Activated CD4-positive, CD25-positive, alpha-beta regulatory T cell treated with anti-CD3 and anti-CD28 coated beads, Interleukin-2, amount 50 U/mL, for 24 hours (primary cell): ENCODE results near the gene IL20RB.
"Not testable (repeated sequence)": the region's sequence is repeated elsewhere in the genome, so short reads cannot be mapped to it uniquely, and the experiment has no call there.

ENCODE experiments used
- ATAC-seq, 2 donors: fragments of 150-1000 bp; cut with Tn5 transposase; one replicate each; pipeline ENCODE4 v1.10.0; 2021; ENCODE audit warnings: mild to moderate bottlenecking in 1 of 2, moderate library complexity in 1 of 2

IL20RB gene

DNA sequence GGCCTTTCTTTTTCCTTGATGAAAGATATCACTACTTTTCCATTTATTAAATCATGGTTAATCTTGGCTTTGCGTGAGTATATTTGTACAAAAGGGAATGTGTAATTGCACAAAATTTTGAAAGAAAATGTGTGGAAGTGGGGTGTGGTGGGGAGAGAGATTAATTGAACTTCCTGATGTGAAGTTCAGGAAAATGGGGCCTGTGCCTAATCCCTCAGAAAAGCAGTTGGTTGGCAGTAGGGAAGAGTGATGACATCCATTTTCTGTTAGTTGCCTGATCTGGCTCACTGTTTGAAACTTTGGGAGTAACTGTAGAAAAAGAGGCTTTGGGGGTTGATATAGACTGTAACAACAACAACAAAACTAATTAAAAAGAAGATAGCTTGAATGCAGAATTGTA is 10.8 kb upstream of the IL20RB start:
- ATAC-seq = no peak

DNA sequence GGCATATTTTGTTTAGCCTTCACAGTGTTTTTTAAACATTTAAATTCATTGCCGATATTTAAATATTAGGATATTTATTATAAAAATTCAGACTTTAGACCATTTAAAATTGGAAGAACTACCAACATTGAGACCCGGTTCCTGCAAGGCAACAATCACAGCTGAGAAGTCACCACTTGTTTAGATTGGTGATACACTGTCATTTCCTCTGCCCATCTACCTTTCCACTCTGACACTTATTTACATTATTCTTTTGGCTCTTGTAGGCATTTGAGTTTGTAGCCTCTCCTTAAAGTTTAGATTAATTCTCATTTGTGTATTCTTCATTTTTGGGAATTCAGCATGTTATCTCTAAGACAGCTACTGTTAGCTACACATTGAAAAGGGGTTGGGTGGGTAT is 10.3 kb upstream of the IL20RB start:
- ATAC-seq = no peak

DNA sequence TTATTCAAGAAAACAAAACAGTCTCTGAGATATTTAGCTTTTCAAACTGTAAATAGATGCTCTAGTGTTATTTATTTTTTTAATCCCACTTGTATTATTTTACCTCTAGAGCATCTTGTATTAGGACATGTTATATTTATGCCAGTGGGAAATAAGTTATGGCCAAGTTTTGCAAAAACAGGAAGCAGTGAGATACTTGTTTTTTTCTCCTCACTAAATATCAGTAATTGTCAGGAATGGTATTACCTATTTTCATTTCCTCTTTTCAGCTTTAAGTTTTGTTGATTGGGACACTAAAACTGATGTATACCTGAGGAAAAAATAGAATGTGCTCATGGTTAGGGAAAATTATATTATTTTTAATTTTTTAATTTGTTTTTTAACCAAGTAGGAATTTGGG is 8.6 kb upstream of the IL20RB start:
- no peak for ATAC-seq

GRCh38 chr3:136949708-136950107 is 8.1 kb upstream of the IL20RB start:
- ATAC-seq = no peak

DNA sequence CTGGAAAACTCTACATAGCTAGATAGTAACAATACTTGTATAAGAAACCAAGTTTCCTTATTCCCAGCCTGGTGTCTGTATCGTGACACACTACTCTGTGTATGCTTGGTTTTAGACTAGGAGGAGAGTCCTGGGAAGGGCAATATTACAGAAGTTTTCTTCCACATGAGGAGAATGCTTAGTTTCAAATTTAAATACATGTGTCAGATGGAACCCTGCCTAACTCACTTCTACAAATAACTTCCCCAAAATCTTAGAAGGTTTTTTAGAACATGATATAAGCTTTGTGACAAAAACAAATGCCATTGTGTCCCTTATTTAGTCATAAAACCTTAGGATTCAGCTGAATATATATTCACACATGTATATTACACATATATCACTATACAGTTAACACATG is 7.2 kb upstream of the IL20RB start:
- no peak for ATAC-seq

DNA sequence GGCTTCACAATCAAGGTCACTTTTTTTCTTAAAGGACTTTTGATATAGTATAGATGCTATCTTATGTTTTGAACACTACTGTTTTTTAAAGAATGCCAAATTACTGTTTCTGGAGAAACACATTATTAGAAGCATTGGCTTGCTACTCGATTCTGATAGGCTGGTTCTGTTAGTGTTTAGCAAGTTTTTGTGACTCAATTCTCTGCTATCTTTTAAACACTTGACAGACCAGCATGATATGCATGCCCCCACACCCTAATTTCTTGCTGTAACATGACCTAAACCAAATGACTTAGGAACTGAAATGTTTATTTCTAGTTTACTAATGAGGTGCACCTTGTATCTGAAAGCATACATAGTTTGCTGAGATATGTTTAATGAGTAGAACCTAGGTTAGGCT is 5.5 kb upstream of the IL20RB start:
- ATAC-seq = no peak

DNA sequence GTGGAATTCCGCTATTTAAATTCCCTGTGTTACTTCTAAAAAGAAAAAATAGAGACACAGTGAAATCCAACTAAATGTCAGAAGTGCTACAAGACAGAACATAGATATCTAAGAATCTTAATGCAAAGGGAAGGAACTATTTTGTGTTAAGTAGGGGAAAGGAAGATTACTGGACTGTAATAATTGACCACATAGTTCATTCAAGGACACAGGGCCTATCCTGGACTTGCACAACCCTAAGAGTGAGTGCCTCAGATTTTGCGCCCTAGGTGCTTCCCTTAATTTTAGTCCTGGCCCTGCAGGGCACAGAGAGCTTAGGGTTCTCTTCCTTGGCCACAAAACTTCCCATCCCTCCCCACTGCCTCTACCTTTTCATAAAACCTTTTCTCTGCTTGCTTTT is 3.5 kb upstream of the IL20RB start:
- no peak for ATAC-seq

DNA sequence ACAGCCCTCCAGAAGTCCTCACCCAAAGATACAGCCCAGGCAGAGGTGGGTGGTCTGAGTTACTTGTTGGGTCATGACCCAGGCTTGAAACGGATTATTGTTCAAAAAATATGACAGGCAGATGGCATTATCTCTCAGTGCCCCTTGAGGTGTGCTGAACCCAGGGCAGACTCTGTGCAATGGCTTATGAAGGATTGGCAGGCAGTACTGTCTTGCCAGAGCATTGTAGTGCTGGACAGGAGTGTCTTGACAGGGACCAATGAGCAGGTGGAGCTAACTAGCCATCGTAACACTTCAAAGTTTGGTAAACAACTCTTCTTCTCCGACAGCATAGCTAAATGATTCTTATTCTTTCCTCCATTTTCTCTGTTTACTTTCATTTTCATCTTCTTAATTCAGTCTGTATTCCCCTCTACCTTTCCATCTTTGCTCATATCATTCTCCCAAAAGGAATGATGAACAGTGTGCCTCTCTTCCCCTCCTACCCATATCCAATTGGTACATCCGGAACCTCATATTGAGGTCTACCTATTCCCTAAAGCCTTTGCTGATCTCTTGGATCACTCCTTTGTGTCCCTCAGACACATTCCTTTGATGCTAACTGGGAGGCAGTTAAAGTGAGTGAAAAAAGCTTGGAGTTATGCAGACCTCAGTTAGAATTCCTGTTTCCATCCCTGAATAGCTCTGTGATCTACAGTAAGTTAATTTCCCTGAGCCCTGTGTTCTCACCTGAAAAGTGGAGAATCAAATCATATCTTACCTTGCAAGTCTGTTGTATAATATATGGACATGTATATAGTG is 2.6 kb upstream of the IL20RB start:
- no peak for ATAC-seq

DNA sequence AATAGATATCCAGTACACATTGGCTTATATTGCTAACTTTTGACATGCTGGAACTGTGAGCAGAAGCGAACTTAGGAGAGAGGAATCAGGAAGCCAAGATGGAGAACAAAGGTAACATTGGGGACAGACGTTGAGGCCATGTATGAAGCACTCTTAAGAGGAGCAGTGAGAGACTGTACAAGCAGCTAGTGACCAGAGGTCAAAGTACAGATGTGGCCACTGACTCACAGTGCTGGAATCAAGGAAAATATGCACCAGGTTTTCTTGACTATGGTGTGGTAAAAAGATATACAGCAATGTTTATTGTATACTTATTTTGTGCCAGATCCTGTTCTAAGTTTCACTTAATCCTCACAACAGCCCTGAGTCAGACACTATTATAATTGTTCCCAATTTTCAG is 2.0 kb upstream of the IL20RB start:
- no peak for ATAC-seq

- ATAC-seq = no peak
Observed at GRCh38 chr3:136956971-136957370, 812 bp upstream of the IL20RB start.

GRCh38 chr3:136958939-136959338 is 1.2 kb downstream of the IL20RB start:
- no peak for ATAC-seq

DNA sequence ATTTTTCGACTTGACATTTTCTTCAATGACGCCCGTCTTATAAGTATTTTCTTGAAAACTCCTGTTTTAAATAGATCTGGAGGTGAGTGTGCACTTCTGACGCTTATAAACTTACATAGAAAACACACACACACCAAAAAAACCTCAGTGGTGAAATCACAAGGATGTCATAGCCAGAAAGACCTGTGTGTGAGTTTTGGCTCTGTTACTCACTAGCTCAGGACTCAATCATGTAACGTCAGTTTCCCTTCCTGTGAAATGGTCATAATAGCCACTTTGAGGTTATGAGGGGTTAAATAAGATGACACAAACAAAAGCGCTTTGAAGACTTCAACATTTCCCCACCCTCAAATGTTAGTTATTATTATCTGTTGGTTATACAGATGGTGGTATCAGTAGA is 1.8 kb downstream of the IL20RB start:
- no peak for ATAC-seq

GRCh38 chr3:136960838-136961836 is 3.4 kb downstream of the IL20RB start:
- ATAC-seq = no peak

DNA sequence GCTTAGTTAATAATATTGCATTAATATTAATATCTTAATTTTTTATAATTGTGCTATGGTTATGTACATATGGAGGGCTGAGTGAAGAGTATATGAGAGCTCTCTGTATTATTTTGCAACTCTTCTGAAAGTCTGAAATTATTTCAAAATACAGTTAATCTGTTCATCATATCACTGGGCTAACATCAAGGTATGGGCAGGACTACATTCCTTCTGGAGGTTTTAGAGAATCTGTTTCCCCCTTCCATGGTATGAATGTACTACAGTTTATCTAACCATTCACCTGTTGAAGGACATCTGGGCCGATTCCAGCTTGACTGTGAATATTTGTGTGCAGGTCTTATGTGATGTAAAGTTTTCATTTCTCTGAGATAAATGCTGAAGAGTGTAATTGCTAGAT is 5.1 kb downstream of the IL20RB start:
- no peak for ATAC-seq

DNA sequence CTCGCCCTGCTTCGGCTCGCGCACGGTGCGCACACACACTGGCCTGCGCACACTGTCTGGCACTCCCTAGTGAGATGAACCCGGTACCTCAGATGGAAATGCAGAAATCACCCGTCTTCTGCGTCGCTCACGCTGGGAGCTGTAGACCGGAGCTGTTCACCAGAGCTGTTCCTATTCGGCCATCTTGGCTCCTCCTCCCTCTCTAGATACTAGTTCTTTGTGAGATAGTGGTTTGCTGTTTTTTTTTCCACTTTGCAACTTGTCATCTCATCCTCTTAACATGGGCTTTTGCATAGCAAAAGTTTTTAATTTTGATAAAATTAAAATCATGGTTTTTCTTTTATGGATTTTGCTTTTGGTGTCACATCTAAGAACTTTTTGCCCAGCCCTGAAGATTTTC is 11.8 kb downstream of the IL20RB start:
- not testable (repeated sequence) for ATAC-seq

- ATAC-seq = no peak
Observed at GRCh38 chr3:136973352-136973751, 15.6 kb downstream of the IL20RB start.

GRCh38 chr3:136974670-136975069 is 16.9 kb downstream of the IL20RB start:
- no peak for ATAC-seq

- ATAC-seq = no peak
Observed at GRCh38 chr3:136979204-136979603, 21.4 kb downstream of the IL20RB start.

- ATAC-seq = no peak
Observed at GRCh38 chr3:136979684-136980083, 21.9 kb downstream of the IL20RB start.

DNA sequence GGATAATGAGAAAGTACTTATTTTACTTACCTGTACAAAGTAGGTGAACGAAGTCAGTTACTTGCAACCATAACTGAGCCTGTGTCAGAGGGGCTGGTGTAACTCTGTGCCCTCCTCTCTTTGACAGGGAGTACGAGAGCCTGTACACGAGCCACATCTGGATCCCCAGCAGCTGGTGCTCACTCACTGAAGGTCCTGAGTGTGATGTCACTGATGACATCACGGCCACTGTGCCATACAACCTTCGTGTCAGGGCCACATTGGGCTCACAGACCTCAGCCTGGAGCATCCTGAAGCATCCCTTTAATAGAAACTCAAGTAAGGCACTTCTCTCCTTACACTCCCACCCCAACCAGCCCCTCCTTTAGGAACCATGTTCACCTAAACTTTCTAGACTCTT is 24.2 kb downstream of the IL20RB start:
- no peak for ATAC-seq

DNA sequence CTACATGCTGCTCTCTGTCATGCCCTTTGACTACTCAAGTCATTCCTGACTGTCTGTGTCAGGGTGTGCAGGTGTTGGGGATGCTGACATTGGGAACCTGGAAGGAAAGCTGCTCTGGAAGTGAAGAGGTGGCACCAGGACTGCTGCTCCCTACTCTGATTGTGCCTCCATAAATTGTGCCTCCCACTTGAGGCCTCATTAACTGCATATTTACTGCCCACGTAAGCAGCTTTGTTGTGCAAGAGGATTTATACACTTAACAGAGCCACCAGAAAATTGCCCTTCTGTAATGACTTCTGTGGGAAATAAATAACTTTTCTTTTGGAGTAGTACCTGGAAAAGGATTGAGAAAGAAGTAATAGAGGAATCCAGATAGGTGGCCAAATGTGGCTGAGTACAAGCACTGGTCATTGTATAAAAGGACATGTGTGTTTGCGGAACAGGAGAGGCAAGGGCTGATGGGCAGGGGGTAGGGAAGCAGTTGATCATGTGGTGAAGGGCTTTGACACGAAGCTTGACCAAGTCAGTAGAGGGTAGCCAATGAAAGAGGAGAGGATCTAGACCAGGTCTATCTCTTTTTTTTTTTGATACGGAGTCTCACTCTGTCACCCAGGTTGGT is 24.8 kb downstream of the IL20RB start:
- no peak for ATAC-seq

DNA sequence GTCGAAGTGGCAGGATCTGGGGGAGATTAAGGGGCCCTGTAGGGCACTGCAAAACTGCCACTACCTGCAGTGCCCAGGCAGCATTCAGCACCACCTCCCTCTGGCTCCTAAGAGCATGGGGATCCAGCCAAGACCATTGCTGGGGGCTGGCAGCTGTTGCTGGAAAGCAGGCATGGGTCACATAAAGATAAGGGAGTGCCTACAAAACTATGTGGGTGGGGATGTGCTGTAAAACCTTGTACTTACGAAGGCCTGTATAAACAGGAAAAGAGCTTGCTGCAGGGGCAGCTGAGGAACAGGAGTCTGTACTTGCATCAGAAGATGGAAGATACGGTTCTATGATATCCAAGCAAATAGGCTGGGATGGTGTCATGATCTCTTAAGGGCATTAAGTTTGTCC is 27.1 kb downstream of the IL20RB start:
- ATAC-seq = no peak

DNA sequence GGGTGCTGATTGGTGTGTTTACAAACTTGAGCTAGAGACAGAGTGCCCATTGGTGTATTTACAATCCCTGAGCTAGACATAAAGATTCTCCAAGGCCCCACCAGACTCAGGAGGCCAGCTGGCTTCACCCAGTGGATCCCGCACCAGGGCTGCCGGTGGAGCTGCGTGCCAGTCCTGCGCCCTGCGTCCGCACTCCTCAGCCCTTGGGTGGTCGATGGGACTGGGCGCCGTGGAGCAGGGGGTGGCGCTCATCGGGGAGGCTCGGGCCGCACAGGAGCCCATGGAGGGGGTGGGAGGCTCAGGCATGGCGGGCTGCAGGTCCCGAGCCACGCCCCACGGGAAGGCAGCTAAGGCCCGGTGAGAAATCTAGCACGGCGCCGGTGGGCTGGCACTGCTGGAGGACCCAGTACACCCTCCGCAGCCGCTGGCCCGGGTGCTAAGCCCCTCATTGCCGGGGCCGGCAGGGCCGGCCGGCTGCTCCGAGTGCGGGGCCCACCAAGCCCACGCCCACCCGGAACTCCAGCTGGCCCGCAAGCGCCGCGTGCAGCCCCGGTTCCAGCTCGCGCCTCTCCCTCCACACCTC is 29.7 kb downstream of the IL20RB start:
- not testable (repeated sequence) for ATAC-seq
